Testis (tissue), 3 donors: ENCODE results near the gene RBM5. TPM values are rescaled to one million over a fixed set of nuclear protein-coding genes. Genes with fewer than 3 reads are reported as not detected.

Experiments
- DNase-seq: peaks from one replicate; pipeline ENCODE4 v3.0.0-alpha.2; 2019
- H3K27ac ChIP-seq, 2 donors: fragments of 200-600 bp; sonication (generic); one replicate each; pipeline ENCODE4 v1.5.1; 2019
- H3K27me3 ChIP-seq: fragments of 200-600 bp; sonication (generic); one replicate; pipeline ENCODE4 v1.5.1; 2019
- H3K36me3 ChIP-seq: fragments of 200-600 bp; sonication (generic); one replicate; pipeline ENCODE4 v1.5.1; 2017; ENCODE audit warnings: low read depth; ENCODE audit errors: missing control alignments
- H3K4me1 ChIP-seq: fragments of 200-600 bp; sonication (generic); one replicate; pipeline ENCODE4 v1.5.1; 2019
- H3K4me3 ChIP-seq, 2 donors: fragments of 200-600 bp; sonication (generic); one replicate each; pipeline ENCODE4 v1.5.1; 2017 to 2019
- H3K9me3 ChIP-seq: fragments of 200-600 bp; sonication (generic); one replicate; pipeline ENCODE4 v1.5.1; 2017
- POLR2A ChIP-seq: fragments of 450-650 bp; IDR thresholded peaks from one replicate; pipeline ENCODE4 v1.6.1; 2017; ENCODE audit warnings: antibody characterized with exemption, mild to moderate bottlenecking, moderate library complexity
- WGBS, 2 donors: methylation state at CpG; one replicate each; pipeline ENCODE4 v1.1.5; 2018; 5-methylcytosine and 5-hydroxymethylcytosine counted together
- intact Hi-C: fragments of 100-400 bp; cut with DNase I; formaldehyde crosslinking; loops from one replicate; pipeline ENCODE4 v1.15.1; 2023; ENCODE audit warnings: low total_unique reads
- polyA plus RNA-seq: library from polyadenylated mRNA; stranded (reverse); fragments of 350-450 nt; fragmentation: Illumina TruSeq; extraction: RNeasy Lipid Tissue Mini Kit (QIAGEN cat#74804); gene quantifications from one replicate; pipeline ENCODE4 v1.2.3, GENCODE V29; 2014; ENCODE audit warnings: low read depth, low replicate concordance; ENCODE audit not compliant: insufficient read depth
- total RNA-seq, 2 donors: library from RNA; depleted of rRNA; stranded (reverse); fragments of >200 nt; gene quantifications; one replicate each; pipeline ENCODE4 v1.2.3, GENCODE V29; 2016
- TF ChIP-seq, protein P1 (sequence below), 3 experiments: fragments of 450-650 bp in 2 of 3; fragments of 200-600 bp in 1 of 3; sonication (generic) in 1 of 3; IDR thresholded peaks; one replicate each; pipeline ENCODE4 v1.5.1; 2016 to 2019; ENCODE audit warnings: antibody characterized with exemption in 3 of 3, mild to moderate bottlenecking in 2 of 3, moderate library complexity in 1 of 3

The RBM5 gene
- total and polyA plus RNA-seq, 3 donors from 2014 or later: 214 to 368 (median 341) TPM

DNA sequence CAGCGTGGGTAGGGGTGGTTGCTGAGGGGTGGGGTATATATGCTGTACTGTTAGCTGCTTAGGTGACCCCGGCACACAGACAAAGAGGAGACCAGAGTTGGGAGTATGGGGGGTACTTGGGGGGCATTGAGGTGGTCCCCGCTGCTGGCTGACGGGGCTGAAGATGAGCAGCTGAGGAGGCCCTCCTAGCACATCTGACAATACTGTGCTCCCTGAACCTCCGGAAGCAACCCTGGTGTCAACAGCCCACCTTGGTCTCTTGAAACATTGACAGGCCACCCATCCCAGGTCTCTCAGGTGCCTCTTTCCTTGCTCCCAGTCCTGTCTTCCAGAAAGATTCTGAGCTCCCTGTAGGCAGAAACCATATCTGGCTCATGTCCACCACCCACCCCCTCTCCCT is 47.2 kb downstream of the RBM5 start:
- 96 to 100% methylated on average over 5 of the region's 5 CpGs for WGBS, 2 donors
- H3K4me1 ChIP-seq: no peaks in the 10 kb centered on the region
- DNase-seq: no peak
- H3K27me3 ChIP-seq: no peaks in the 10 kb centered on the region
- intact Hi-C loops: no loop called here
- TF ChIP-seq, protein P1, sequence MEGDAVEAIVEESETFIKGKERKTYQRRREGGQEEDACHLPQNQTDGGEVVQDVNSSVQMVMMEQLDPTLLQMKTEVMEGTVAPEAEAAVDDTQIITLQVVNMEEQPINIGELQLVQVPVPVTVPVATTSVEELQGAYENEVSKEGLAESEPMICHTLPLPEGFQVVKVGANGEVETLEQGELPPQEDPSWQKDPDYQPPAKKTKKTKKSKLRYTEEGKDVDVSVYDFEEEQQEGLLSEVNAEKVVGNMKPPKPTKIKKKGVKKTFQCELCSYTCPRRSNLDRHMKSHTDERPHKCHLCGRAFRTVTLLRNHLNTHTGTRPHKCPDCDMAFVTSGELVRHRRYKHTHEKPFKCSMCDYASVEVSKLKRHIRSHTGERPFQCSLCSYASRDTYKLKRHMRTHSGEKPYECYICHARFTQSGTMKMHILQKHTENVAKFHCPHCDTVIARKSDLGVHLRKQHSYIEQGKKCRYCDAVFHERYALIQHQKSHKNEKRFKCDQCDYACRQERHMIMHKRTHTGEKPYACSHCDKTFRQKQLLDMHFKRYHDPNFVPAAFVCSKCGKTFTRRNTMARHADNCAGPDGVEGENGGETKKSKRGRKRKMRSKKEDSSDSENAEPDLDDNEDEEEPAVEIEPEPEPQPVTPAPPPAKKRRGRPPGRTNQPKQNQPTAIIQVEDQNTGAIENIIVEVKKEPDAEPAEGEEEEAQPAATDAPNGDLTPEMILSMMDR (IDR thresholded peaks at IDR 0.05): no peak
- TF ChIP-seq POLR2A: no peak
- no peaks in the 10 kb centered on the region for H3K36me3 ChIP-seq
- no peak overlapping the region for H3K27ac ChIP-seq
- no peak overlapping the region for H3K4me3 ChIP-seq
- no peaks in the 10 kb centered on the region for H3K9me3 ChIP-seq

DNA sequence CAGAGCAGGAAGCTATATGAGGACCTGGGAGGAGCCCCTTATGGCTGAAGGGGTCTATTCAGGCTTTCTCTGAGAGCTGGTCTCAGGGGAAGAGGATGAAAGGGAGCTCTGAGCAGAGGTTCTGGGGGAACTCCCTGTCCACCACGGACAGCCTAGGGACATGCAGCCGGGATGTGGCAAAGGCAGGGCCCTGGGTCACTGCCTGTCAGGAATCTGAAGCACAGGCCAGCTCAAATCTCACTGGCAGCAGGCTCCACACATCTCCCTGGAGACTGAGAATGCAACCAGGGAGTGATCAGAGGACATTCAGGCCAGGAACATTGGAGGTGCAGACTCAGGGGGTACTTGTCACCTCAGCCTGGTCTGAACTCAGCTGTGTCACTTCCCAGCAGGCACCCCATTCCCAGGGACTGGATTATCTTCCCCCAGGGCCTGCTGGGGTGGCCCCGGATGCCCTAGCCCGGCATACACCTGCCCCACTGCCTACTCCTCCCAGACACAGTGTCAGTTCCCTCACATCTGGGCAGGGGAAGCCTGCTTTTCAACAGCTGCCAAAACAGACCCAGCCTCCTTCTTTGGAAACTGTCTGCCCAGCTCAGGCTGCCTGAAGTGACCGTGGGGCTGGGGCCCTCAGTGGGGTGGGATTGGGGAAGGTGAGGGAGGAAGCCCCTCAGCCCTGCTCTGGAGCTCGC is 48.1 kb downstream of the RBM5 start:
- H3K4me1 ChIP-seq: no peaks in the 10 kb centered on the region
- WGBS, 2 donors: 51 to 75% methylated on average over 2 to 6 of the region's 6 CpGs
- H3K27me3 ChIP-seq: no peaks in the 10 kb centered on the region
- no peaks in the 10 kb centered on the region for H3K9me3 ChIP-seq
- no peak for DNase-seq
- no peaks in the 10 kb centered on the region for H3K36me3 ChIP-seq
- intact Hi-C loops: no loop called here
- H3K27ac ChIP-seq: no peak overlapping the region
- no peak overlapping the region for H3K4me3 ChIP-seq
- TF ChIP-seq, protein P1 (IDR thresholded peaks at IDR 0.05): no peak
- no peak for TF ChIP-seq POLR2A

DNA sequence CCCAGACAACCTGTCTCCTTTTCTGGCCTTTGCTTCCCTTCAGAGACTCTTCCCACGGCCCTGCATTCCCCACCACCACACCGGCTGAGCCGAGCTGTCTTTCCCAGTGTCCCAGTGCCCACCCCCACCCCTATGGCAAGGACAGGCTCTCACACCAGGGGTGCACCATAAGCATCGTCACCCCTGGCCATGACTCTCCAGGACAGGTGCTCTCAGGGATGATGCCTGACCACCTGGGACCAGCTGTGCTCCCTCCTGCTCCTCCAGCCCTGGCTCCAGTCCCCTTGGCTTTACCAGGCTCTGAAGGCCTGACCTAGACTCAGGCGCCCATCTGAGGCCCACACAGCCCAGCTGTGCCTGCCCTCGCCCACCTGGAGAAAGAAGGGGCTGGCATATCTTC is 48.8 kb downstream of the RBM5 start:
- no peak for TF ChIP-seq POLR2A
- TF ChIP-seq, protein P1 (IDR thresholded peaks at IDR 0.05): no peak
- H3K27me3 ChIP-seq: no peaks in the 10 kb centered on the region
- no peak for DNase-seq
- H3K9me3 ChIP-seq: no peaks in the 10 kb centered on the region
- no peaks in the 10 kb centered on the region for H3K4me1 ChIP-seq
- 94 to 97% methylated on average over 4 to 6 of the region's 6 CpGs for WGBS, 2 donors
- intact Hi-C loops: no loop called here
- no peak overlapping the region for H3K4me3 ChIP-seq
- H3K27ac ChIP-seq: no peak overlapping the region
- no peaks in the 10 kb centered on the region for H3K36me3 ChIP-seq

DNA sequence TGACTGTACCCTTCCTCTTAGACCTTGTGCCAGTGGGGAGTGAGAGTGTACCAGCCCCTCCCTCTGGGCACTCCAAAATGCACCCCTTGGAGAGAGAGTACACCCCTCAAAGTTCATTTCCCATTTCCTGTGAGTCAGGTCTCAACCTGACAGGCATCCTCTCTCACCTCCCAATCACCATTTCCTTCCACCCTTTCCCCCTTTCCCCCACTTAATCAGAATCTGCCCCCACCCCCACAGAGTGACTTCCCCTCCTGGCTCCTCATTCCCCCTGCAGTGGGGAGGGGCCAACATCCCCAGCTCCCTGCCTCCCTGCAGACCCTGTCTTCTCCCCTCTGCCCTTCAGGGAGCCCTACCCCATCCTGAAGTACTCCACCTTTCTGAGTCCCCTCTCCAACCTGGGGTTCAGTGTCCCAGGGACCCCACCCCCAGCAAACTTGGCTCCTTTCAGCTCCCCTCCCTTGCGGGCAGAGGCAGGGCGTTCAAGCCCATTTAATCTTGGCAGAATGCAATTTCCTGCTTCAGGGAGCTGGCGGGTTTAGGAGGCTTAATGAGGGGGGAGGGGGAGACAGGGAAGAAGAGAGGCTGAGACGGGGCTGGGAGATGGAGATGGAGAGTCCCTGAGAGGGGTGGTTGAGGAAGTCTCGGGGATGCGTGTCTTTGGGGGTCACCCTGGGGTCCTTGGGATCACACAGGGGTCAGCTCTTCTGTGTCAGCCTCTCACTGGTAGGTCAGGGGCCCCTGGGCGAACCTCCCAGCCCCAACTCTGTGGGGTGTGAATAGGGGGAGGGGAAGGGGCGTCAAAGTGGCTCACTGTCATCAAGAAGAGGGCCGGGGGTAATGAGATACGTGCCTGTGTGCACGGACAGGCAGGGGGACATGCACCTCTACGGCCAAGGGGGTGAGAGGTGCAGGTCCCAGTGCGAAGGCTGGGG is 49.8 kb downstream of the RBM5 start:
- no peaks in the 10 kb centered on the region for H3K9me3 ChIP-seq
- no peaks in the 10 kb centered on the region for H3K4me1 ChIP-seq
- intact Hi-C loops: no loop called here
- no peaks in the 10 kb centered on the region for H3K36me3 ChIP-seq
- H3K4me3 ChIP-seq: no peak overlapping the region
- WGBS, 2 donors: 51 to 55% methylated on average over 13 of the region's 13 CpGs
- H3K27me3 ChIP-seq: no peaks in the 10 kb centered on the region
- TF ChIP-seq POLR2A: no peak
- TF ChIP-seq, protein P1 (IDR thresholded peaks at IDR 0.05): no peak
- DNase-seq: no peak
- no peak overlapping the region for H3K27ac ChIP-seq
